ENCODE measurements around the gene PGLYRP2.
"Not testable (repeated sequence)": the region's sequence is repeated elsewhere in the genome, so short reads cannot be mapped to it uniquely, and the experiment has no call there.

The PGLYRP2 gene

DNA sequence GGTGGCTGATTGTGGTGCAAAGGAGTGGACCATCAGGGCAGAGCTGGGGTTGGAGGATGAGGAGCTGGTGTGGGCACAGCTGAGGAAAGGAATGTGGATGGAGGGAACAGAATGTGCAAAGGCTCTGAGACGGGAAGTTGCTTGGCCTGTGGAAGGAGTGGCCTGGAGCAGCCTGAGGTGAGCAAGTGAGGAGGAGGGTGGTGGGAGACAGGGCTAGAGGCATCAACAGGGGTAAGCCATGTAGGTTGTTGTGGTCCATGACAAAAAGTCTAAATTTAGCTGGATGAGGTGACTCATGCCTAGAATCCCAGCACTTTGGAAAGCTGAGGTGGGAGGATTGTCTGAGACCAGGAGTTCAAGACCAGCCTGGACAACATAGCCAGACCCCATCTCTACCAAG lies 38.5 kb upstream of the PGLYRP2 start:
- TF ChIP-seq, protein P1, sequence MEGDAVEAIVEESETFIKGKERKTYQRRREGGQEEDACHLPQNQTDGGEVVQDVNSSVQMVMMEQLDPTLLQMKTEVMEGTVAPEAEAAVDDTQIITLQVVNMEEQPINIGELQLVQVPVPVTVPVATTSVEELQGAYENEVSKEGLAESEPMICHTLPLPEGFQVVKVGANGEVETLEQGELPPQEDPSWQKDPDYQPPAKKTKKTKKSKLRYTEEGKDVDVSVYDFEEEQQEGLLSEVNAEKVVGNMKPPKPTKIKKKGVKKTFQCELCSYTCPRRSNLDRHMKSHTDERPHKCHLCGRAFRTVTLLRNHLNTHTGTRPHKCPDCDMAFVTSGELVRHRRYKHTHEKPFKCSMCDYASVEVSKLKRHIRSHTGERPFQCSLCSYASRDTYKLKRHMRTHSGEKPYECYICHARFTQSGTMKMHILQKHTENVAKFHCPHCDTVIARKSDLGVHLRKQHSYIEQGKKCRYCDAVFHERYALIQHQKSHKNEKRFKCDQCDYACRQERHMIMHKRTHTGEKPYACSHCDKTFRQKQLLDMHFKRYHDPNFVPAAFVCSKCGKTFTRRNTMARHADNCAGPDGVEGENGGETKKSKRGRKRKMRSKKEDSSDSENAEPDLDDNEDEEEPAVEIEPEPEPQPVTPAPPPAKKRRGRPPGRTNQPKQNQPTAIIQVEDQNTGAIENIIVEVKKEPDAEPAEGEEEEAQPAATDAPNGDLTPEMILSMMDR (IDR thresholded peaks at IDR 0.05; ENCODE audit: insufficient read depth, low read depth, low read length, missing control alignments), result no peak
- DNase-seq (ENCODE audit: low read depth), result no peak
- H3K4me3 ChIP-seq (ENCODE audit: low read length), result no peak overlapping the region

- TF ChIP-seq, protein P1 (IDR thresholded peaks at IDR 0.05; ENCODE audit: insufficient read depth, low read depth, low read length, missing control alignments), result no peak
- DNase-seq (ENCODE audit: low read depth), result no peak
- H3K4me3 ChIP-seq (ENCODE audit: low read length), result no peak overlapping the region
These were observed 37.1 kb upstream of the PGLYRP2 start for GRCh38 chr19:15516363-15516762.

GRCh38 chr19:15515227-15515625 lies 35.9 kb upstream of the PGLYRP2 start:
- not testable (repeated sequence) for DNase-seq (ENCODE audit: low read depth); H3K4me3 ChIP-seq (ENCODE audit: low read length)

DNA sequence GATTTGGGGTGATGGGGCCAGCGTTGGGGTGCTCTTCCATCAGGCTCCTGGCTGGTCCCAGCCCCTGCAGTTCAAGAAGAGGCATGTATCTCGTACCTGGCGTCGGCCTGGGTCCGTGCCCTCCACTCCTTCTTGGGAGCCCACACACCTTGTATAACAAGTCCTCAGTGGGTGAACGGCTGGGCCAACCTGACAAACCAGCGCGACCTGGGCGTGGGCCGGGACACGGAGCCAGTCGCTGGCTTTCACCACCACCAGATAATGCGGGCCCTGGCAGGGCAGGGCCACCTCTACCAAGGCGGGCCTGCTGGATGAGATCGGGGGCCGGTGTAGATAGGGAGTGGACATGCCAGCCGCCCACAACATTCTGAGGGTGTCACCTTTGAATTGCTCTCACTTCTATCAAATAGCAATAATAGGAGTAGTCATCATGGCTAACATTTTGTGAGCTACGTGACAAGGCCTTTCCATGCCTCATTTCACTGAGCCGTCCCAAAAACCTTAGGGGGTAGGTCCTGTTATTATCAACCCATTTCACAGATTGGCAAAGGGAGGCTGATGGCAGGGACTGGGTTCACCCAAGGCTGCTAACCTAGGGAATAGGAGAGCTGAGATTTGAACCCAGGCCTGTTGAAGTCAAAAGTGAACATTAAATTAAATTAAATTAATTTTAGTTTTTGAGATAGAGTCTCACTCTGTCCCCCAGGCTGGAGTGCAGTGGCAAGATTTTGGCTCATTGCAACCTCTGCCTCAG lies 32.5 kb upstream of the PGLYRP2 start:
- TF ChIP-seq, protein P1 (IDR thresholded peaks at IDR 0.05; ENCODE audit: insufficient read depth, low read depth, low read length, missing control alignments), result no peak

GRCh38 chr19:15508035-15508710 lies 28.9 kb upstream of the PGLYRP2 start, which contains the start of gene CYP4F22:
TSS of gene CYP4F22 (plus strand) at chr19:15508525. CDS start at chr19:15525337, 16,812 bp downstream.
- TF ChIP-seq, protein P1 (IDR thresholded peaks at IDR 0.05; ENCODE audit: insufficient read depth, low read depth, low read length, missing control alignments), result no peak
- DNase-seq (ENCODE audit: low read depth), result no peak
- no peak within 1 kb of the TSS for H3K4me3 ChIP-seq (ENCODE audit: low read length)

More for the DNA sequence above, 32.5 kb upstream of the PGLYRP2 start:
- no peak for DNase-seq (ENCODE audit: low read depth)
- H3K4me3 ChIP-seq (ENCODE audit: low read length), result no peak overlapping the region

- H3K4me3 ChIP-seq (ENCODE audit: low read length), result no peak overlapping the region
- TF ChIP-seq, protein P1 (IDR thresholded peaks at IDR 0.05; ENCODE audit: insufficient read depth, low read depth, low read length, missing control alignments), result no peak
These were observed 28.1 kb upstream of the PGLYRP2 start for GRCh38 chr19:15507068-15508034.

More at GRCh38 chr19:15507068-15508034, 28.1 kb upstream of the PGLYRP2 start:
- DNase-seq (ENCODE audit: low read depth), result no peak

Data from epithelial cell of esophagus (primary cell).